GM11168 (cell line): ENCODE measurements around the gene KNSTRN.

Experiments
- in situ Hi-C: fragments of 300-500 bp; cut with MboI; formaldehyde crosslinking; loops from one replicate; pipeline ENCODE4 v1.12.0; 2022; ENCODE audit warnings: low sequenced_read_pairs; ENCODE audit not compliant: unreplicated experiment

KNSTRN gene

DNA sequence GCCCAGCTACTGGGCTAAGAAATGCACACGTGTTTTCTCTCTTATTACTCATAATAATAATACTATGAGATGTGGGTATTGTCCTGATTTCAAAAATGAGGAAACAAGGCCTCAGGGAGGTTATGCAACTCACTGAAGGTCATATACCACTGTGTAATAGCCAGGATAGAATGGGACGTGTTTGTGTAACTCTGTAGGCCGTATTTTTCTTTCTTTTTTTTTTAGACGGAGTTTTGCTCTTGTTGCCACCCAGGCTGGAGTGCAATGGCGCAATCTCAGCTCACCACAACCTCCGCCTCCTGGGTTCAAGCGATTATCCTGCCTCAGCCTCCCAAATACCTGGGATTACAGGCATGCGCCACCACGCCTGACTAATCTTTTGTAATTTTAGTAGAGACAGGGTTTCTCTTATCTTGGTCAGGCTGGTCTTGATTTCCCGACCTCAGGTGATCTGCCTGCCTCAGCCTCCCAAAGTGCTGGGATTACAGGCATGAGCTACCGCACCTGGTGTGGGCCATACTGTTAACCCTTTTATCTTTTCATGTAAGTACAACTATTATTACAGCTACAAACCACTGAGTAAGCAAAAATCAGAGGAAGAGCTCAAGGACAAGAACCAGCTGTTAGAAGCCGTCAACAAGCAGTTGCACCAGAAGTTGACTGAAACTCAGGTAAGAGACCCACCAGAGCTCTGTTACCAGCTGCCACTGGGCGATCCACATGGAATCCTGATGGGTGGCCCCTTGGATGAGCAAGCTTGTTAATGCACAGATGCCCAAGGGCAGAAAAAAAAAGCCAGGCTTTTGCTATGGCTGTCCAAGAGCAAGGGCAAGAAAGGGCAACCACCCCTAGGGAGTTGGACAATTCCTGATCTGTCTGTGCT lies 6.7 kb downstream of the KNSTRN start:
- in situ Hi-C loops, result no loop called here

DNA sequence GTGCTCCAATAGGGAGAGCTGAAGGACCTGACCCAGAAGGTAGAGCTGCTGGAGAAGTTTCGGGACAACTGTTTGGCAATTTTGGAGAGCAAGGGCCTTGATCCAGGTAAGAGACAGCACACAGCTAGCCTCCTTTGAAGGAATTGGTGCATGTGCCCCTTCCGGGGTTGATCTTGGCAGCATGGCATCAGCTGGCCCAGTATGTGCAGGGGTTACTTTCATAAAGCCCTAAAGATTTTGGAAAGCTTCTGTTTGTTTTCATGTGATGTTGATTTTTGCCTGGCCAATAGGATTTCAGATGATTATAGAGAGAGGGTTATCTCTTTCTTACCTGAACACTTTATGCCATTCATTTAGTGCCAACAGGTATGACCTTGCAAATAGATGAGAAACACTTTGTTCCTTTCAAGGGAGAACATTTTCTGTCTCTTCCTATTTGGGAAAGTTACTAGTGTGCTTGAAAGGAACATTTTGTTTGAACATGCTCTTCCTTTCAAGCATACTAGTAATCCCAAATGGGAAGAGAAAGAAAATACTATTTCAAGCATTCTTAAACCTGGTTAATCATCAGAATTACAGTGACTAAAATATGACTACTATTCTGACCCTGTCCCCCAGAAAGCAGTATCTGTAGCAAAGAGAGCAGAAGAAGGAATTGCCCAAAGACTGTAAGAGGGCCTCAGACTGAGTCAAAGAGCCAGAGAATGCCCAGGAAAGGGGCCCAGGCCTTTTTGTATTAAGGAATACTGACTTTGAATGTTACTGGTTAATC lies 7.5 kb downstream of the KNSTRN start:
- in situ Hi-C loops, result no loop called here

DNA sequence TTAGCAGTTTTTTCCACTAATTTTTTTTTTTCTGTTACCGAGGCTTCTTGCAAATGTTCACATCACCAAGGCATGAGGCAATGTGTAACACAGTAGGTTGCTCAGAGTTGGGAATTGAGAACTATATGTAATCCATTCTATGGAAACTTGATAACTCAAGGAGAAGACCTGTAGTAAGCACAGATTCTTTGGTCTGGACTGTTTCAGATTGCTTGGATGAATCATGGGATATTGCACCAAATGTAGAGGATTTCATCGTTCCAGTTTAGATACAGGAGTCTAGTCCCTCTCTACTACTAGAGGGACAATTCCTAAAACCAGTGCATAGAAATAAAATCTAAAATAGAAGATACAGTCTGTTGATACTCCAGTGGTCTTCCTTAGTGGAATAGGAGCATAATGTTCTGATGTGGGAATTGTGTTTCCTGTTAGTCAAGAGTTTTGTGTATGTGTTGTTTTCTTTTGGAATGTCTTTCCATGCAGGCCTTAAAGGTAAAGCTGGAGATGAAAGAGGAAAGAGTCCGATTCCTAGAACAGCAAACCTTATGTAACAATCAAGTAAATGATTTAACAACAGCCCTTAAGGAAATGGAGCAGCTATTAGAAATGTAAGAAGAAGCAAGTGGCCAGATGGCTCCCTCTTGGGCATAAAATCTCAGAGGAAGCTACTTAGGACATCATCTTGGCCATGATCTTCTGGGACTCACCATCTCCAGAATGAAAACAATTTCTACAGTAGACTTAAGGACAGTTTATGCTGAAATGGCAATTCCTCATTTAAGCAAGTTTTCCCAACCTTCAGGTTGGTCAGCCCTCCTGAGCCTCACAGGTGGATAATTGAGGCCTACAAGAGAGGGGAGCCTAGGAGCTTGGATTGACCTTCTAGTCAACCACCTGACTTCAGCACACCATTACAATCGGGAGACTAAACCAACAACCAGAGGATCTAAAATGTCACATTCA lies 10.7 kb downstream of the KNSTRN start:
- in situ Hi-C loops, result no loop called here

- in situ Hi-C loops, result no loop called here
These were observed 15.3 kb downstream of the KNSTRN start for GRCh38 chr15:40397688-40398412.

- in situ Hi-C loops, result no loop called here
These were observed 15.9 kb downstream of the KNSTRN start for GRCh38 chr15:40398413-40398873.

GRCh38 chr15:40399370-40399769 lies 16.8 kb downstream of the KNSTRN start:
- in situ Hi-C loops, result no loop called here

DNA sequence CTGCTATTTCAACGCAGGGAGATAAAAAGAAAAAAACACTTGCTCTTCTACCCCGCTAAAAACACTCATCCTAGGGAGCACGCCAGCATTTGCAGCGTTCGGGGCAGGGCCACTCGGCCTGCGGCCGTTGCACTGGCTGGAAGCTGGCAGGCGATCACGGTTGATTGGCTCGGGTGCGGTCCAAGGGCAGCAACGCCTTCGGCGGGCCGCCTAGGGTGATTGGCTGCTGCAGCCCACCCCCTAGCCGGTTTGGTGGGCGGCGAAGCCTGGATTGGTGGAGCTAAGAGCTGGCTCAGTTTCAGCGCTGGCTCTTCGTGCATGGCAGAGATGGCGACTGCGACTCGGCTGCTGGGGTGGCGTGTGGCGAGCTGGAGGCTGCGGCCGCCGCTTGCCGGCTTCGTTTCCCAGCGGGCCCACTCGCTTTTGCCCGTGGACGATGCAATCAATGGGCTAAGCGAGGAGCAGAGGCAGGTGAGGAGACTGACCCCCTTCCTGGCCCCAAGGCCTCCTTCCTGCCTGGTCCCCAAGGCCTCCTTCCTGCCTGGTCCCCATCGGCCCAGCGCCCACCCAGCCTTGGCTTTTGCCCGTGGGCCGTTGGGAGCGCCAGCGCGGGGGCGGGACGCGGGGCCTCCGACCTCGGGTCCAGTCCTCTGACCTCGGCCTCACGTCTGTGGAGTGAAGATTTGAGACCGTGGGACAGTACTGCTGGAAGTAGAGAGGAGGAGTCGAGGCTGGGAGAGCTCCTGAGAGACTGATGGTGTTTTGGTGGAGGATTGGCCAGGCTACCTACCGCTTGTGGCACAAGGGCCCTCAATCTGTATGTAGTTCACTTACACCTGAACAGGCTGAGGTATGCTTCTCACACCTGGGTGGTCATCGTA lies 23.2 kb downstream of the KNSTRN start, which contains the start of gene IVD:
TSS of gene IVD (plus strand) at position 295 of the 881 bp plus-strand sequence. CDS start at position 328, 33 bp downstream.
- in situ Hi-C loops, result no loop called here

- in situ Hi-C loops, result no loop called here
These were observed 24.9 kb downstream of the KNSTRN start for GRCh38 chr15:40407330-40407990.

GRCh38 chr15:40409366-40409765 lies 26.8 kb downstream of the KNSTRN start:
- in situ Hi-C loops, result no loop called here

GRCh38 chr15:40410476-40410875 lies 28.0 kb downstream of the KNSTRN start:
- in situ Hi-C loops, result no loop called here

GRCh38 chr15:40412095-40412759 lies 29.7 kb downstream of the KNSTRN start:
- in situ Hi-C loops, result no loop called here

GRCh38 chr15:40413036-40413435 lies 30.5 kb downstream of the KNSTRN start:
- in situ Hi-C loops, result no loop called here

- in situ Hi-C loops, result no loop called here
These were observed 32.3 kb downstream of the KNSTRN start for GRCh38 chr15:40414816-40415215.

DNA sequence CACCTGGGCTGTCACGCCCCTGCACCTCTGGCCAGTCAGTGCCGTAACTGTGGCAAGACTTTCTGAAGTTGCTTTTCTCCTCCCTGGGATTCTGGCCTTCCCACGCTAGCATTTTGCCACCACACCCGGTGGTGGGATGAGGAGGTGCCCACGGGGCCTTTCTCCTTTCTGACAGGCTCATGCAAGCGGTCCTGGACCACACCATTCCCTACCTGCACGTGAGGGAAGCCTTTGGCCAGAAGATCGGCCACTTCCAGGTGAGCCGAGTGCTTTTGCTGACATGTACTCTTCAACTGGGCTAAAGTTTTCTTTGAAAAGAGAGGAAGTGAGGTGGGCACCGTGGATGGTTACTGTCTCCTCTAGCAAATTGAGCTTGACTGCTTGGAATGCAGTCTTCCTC lies 32.7 kb downstream of the KNSTRN start:
- in situ Hi-C loops, result no loop called here

DNA sequence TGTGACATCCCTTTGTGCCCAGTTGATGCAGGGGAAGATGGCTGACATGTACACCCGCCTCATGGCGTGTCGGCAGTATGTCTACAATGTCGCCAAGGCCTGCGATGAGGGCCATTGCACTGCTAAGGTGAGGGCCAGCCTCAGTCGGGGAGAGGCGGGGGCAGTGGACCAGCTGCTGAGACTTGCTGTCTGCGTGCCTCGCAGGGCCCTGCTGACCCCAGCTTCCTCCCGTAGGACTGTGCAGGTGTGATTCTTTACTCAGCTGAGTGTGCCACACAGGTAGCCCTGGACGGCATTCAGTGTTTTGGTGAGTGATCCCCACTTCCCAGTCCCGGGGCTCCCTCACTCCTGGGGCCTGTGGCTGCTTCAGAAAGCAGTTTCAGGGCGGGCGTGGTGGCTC lies 33.5 kb downstream of the KNSTRN start:
- in situ Hi-C loops, result no loop called here

DNA sequence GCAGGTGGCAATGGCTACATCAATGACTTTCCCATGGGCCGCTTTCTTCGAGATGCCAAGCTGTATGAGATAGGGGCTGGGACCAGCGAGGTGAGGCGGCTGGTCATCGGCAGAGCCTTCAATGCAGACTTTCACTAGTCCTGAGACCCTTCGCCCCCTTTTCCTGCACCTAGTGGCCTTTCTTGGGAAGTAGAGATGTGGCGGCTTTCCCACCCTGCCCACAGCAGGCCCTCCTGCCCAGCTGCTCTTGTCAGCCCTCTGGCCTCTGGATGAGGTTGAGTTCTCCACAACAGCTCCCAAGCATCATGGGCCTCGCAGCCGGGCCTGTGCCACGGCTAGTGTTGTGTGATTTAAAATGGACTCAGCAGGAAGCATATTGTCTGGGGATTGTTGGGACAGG lies 35.6 kb downstream of the KNSTRN start:
- in situ Hi-C loops, result no loop called here

- in situ Hi-C loops, result no loop called here
These were observed 37.7 kb downstream of the KNSTRN start for GRCh38 chr15:40420071-40420713.
